Measurements from ENCODE around the gene RNF5.

GRCh38 chr6:32194825-32195651 is 16.8 kb downstream of the RNF5 start:
- no peak for TF ChIP-seq CEBPB (IDR thresholded peaks at IDR 0.05)
- TF ChIP-seq TAF1 (IDR thresholded peaks at IDR 0.05; ENCODE audit: low read depth) = no peak
- TF ChIP-seq RAD21 (IDR thresholded peaks at IDR 0.05; ENCODE audit: low read depth) = no peak; the same call in 1 of the 2 replicates
- no peak for TF ChIP-seq USF1 (IDR thresholded peaks at IDR 0.05)
- TF ChIP-seq MAX (IDR thresholded peaks at IDR 0.05) = no peak
- no peak for TF ChIP-seq CREB1 (IDR thresholded peaks at IDR 0.05; ENCODE audit: low read depth)
- TF ChIP-seq YY1 (IDR thresholded peaks at IDR 0.05; ENCODE audit: low read depth) = no peak; the same call in 1 of the 2 replicates
- TF ChIP-seq EP300 (IDR thresholded peaks at IDR 0.05; ENCODE audit: borderline replicate concordance) = no peak

Data from Ishikawa (cell line).